HT-29 (cell line): ENCODE data around the gene VSTM5. TPM values are rescaled to one million over a fixed set of nuclear protein-coding genes. Genes with fewer than 3 reads are reported as not detected.
"Not testable (repeated sequence)": the region's sequence is repeated elsewhere in the genome, so short reads cannot be mapped to it uniquely, and the experiment has no call there.

Source experiments
- DNase-seq: peaks from one replicate; pipeline ENCODE4 v3.0.0-alpha.2; 2015; ENCODE audit warnings: low spot score
- small RNA-seq: library from RNA; depleted of rRNA; stranded (forward); fragments of <200 nt; gene quantifications from one replicate; pipeline ENCODE3, GENCODE V24; 2014
- total RNA-seq: library from RNA; depleted of rRNA; stranded (reverse); fragments of >200 nt; shearing (Covaris generic); gene quantifications from 2 replicates; pipeline ENCODE4 v1.2.3, GENCODE V29; 2014; rRNA removed

Gene VSTM5
- total RNA-seq, 1 experiment from 2014 or later, result not detected

DNA sequence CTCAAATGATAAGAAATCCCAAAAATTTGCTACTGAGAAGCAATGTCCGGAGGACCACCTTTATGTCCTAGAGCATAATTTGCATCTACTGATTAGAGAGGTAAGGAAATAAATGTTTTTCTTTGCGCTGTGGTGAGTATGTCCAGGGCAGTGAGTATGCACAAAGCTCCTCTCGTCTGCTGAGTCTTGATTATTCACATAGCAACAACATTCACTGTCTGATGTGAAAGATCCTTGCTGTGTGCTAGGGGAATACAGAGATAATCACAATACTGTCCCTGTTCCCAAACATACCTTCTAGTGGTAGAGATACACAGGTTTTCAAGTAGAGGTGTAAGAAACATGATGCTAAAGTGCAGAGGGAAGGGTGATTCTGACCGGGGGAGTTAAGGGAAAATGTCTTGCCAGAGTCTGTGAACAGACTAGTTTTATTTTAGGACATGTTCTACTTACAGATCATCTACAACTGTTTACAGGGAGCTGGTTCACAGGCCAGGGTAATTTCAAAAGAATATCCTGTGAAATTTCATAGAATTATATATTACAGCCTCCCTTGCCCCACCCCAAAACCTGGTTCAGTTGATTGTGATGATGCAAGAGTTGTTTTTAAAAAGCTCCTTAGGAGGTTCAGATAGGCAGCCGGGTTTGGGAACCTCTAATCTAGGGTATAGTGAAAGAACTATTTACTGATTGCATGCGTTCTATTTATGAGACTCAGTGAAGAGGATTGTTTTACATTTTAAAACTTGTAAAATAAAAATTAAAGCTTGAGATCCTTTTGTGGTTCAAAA lies 53.8 kb downstream of the VSTM5 start:
- no peak for DNase-seq

- DNase-seq, result no peak
These were observed 58.9 kb downstream of the VSTM5 start for GRCh38 chr11:93791493-93791892.

DNA sequence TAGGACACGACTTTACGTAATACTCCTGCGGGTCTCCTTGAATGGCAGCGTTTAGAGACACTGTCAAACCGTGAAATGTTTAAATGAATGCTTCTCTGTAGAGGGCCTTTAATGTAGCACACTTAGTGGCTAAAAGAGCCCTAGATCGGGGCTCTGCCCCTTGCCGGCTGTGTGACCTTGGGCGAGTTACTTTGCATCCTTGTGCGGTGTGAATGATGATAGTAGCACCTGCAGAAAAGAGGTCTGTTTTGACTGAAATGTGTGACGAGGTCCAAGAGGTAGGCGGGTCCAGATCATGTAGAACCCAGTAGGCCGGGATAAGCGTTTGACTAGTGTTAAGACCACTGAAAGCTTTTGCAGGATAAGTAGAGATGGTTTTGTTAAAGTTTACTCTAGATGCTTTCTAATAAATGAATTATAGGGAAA lies 65.5 kb downstream of the VSTM5 start:
- no peak for DNase-seq

DNA sequence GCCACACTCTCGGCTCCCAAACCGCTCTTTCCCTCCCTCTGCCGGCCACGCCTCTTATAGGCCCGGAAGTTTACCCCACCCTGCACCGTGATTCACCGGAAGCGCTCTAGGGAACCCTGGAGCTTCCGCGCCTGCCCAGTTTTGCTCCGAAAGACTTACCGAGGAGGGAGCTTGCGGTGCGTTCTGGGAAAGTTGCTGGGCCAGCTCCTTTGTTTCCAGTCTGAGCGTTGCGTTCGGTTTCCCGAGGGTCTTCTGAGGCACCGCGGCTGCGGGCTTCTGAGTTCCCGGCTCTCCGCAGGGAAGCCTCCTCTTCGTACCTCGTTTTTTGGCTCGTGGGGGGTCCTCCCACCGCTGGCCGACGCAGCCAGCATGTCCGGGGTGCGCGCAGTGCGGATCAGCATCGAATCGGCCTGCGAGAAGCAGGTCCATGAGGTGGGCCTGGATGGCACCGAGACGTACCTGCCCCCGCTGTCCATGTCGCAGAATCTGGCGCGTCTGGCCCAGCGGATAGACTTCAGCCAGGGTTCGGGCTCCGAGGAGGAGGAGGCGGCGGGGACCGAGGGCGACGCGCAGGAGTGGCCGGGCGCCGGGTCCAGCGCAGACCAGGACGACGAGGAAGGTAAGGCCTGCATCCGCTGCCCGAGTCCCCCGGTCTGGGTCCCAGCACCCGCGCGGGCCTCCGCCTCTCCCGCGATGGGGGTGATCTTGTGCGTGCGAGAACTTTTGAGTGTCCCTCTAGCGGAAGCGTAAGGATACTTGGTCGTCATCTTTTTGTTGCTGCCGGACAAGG lies 66.1 kb downstream of the VSTM5 start, which contains the start of gene MED17:
Gene MED17, plus strand, starts transcription at position 138 of the 790 bp plus-strand sequence. Its CDS starts 232 bp downstream, at position 370.
- peak; percentile 98 for DNase-seq

- no peak for DNase-seq
These were observed 66.7 kb downstream of the VSTM5 start for GRCh38 chr11:93783765-93784144.

DNA sequence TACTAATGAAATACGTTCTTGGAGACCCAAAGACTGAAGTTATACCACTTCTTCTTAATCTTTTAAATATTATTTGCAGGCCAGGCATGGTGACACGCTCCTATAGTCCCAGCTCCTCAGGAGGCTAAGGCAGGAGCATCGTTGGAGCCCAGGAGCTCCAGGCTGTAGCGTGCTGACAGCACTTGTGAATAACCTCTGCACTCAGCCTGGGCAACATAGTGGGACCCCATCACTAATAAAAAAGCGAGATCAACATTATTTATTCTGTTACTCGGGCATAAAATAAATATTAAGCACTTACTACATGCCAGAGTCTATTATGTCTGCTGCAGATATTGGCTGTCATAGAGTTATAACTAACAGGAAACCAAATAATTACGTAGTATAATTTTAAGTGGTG lies 67.1 kb downstream of the VSTM5 start:
- DNase-seq, result no peak

- DNase-seq, result peak; percentile 30
These were observed 75.1 kb downstream of the VSTM5 start for GRCh38 chr11:93775289-93775688.

DNA sequence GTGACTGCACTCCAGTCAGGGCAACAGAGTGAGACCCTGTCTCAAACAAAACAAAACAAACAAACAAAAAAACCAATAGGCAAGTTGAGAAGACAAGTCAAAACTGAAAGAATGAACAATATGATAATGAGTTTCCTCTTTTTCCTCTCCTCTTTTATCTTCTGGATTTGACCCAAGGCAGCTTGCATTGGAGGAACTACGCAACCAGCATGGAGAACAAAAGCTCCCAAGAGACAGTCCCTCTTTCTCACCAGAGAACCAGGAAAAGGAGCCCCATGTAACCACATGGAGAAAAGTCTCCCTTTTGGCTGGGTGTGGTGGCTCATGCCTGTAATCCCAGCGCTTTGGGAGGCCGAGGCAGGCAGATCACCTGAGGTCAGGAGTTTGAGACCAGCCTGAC lies 75.9 kb downstream of the VSTM5 start:
- not testable (repeated sequence) for DNase-seq

GRCh38 chr11:93773601-93774200 lies 76.7 kb downstream of the VSTM5 start:
- DNase-seq, result no peak

- DNase-seq, result no peak
These were observed 77.4 kb downstream of the VSTM5 start for GRCh38 chr11:93773045-93773477.

DNA sequence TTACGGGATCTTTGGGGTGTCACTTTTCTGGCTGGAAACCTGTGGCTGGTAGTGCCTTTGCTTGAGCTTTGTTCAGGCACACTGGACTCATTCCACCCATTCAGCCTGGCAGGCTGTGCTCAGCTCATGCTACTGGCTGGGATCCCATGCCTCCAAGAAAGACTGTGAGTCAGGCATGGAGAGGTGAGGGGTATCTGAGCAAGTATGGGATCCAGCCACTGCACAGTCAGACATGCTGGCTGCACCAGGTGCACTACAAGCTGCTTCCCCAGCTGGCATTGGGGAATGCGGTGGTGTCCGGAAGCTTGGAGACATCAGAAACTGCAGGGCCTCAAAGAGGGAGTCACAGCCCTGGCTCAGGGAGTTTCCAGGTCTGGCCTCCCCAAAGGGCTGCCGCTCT lies 78.3 kb downstream of the VSTM5 start:
- no peak for DNase-seq

- no peak for DNase-seq
These were observed 80.3 kb downstream of the VSTM5 start for GRCh38 chr11:93770160-93770559.

Small RNAs within 50 kb of the gene (small RNA-seq; reads per million reads assigned to genes)
- not detected for gene RF00019

Other genes starting within 250 kb of the VSTM5 start
- gene CEP295, start 188.9 kb downstream of the VSTM5 start, total RNA-seq, result 10.9 and 13.1 TPM in 2 replicates
- gene TAF1D, start 109.1 kb downstream of the VSTM5 start, total RNA-seq, result 103 and 114 TPM in 2 replicates
- 18.8 and 26.5 TPM in 2 replicates for gene C11orf54, start 108.9 kb downstream of the VSTM5 start, total RNA-seq
- 44.2 and 45.4 TPM in 2 replicates for gene MED17, start 66.3 kb downstream of the VSTM5 start, total RNA-seq
- not detected in 2 replicates for gene HEPHL1, start 170.7 kb upstream of the VSTM5 start, total RNA-seq